ENCODE results near the gene DNAL4. TPM values are rescaled to one million over a fixed set of nuclear protein-coding genes. Genes with fewer than 3 reads are reported as not detected.
A peak's percentile ranks its signal among the peaks of the same experiment; 100 is the strongest.

The DNAL4 gene
- total RNA-seq, 1 experiment from 2014 or later, result 4.7 TPM

- Histone ChIP-seq H3K4me1 (no peaks in the 10 kb centered on the region), H3K4me3 (no peak overlapping the region), H3K27ac (no peak overlapping the region), H3K36me3 (no peaks in the 10 kb centered on the region), H3K27me3 (no peaks in the 10 kb centered on the region; the same call in 1 of the 2 replicates), H3K9me3 (replicated peaks) (no peaks in the 10 kb centered on the region)
- DNase-seq, result no peak
These were observed 37.4 kb upstream of the DNAL4 start for GRCh38 chr22:38831166-38831945.

GRCh38 chr22:38830845-38831108 lies 36.8 kb upstream of the DNAL4 start:
- no peak for DNase-seq
- Histone ChIP-seq H3K4me3 (no peak overlapping the region), H3K4me1 (no peaks in the 10 kb centered on the region), H3K36me3 (no peaks in the 10 kb centered on the region), H3K27me3 (no peaks in the 10 kb centered on the region; the same call in 1 of the 2 replicates), H3K9me3 (replicated peaks) (no peaks in the 10 kb centered on the region), H3K27ac (no peak overlapping the region)

- Histone ChIP-seq H3K4me1 (no peaks in the 10 kb centered on the region), H3K27ac (no peak overlapping the region), H3K27me3 (no peaks in the 10 kb centered on the region; the same call in 1 of the 2 replicates), H3K4me3 (no peak overlapping the region), H3K9me3 (replicated peaks) (no peaks in the 10 kb centered on the region), H3K36me3 (no peaks in the 10 kb centered on the region)
- DNase-seq, result no peak
These were observed 36.3 kb upstream of the DNAL4 start for GRCh38 chr22:38830026-38830844.

- H3K4me3 ChIP-seq, result no peak overlapping the region
- H3K36me3 ChIP-seq, result no peaks in the 10 kb centered on the region
- no peaks in the 10 kb centered on the region for H3K9me3 ChIP-seq (replicated peaks)
- no peaks in the 10 kb centered on the region for H3K4me1 ChIP-seq
- no peaks in the 10 kb centered on the region; the same call in 1 of the 2 replicates for H3K27me3 ChIP-seq
- no peak for DNase-seq
- no peak overlapping the region for H3K27ac ChIP-seq
These were observed 35.5 kb upstream of the DNAL4 start for GRCh38 chr22:38829485-38829884.

- no peak for DNase-seq
These were observed 34.8 kb upstream of the DNAL4 start for GRCh38 chr22:38828616-38829205.

GRCh38 chr22:38828191-38828590 lies 34.2 kb upstream of the DNAL4 start:
- H3K36me3 ChIP-seq, result no peaks in the 10 kb centered on the region
- H3K4me3 ChIP-seq, result no peak overlapping the region
- no peak for DNase-seq
- no peak overlapping the region for H3K27ac ChIP-seq
- no peaks in the 10 kb centered on the region for H3K9me3 ChIP-seq (replicated peaks)
- H3K27me3 ChIP-seq, result no peaks in the 10 kb centered on the region; the same call in 1 of the 2 replicates
- no peaks in the 10 kb centered on the region for H3K4me1 ChIP-seq

More at GRCh38 chr22:38828616-38829205, 34.8 kb upstream of the DNAL4 start:
- no peak overlapping the region for H3K27ac ChIP-seq
- H3K36me3 ChIP-seq, result no peaks in the 10 kb centered on the region
- H3K9me3 ChIP-seq (replicated peaks), result no peaks in the 10 kb centered on the region
- no peaks in the 10 kb centered on the region; the same call in 1 of the 2 replicates for H3K27me3 ChIP-seq
- no peaks in the 10 kb centered on the region for H3K4me1 ChIP-seq
- no peak overlapping the region for H3K4me3 ChIP-seq

- no peaks in the 10 kb centered on the region for H3K36me3 ChIP-seq
- H3K9me3 ChIP-seq (replicated peaks), result no peaks in the 10 kb centered on the region
- no peaks in the 10 kb centered on the region for H3K4me1 ChIP-seq
- no peaks in the 10 kb centered on the region; the same call in 1 of the 2 replicates for H3K27me3 ChIP-seq
- DNase-seq, result no peak
- H3K27ac ChIP-seq, result no peak overlapping the region
- H3K4me3 ChIP-seq, result no peak overlapping the region
These were observed 33.6 kb upstream of the DNAL4 start for GRCh38 chr22:38827510-38827909.

GRCh38 chr22:38826801-38827200 lies 32.9 kb upstream of the DNAL4 start:
- H3K36me3 ChIP-seq, result no peaks in the 10 kb centered on the region

GRCh38 chr22:38826386-38826785 lies 32.4 kb upstream of the DNAL4 start:
- Histone ChIP-seq H3K4me1 (no peaks in the 10 kb centered on the region), H3K27me3 (no peaks in the 10 kb centered on the region; the same call in 1 of the 2 replicates), H3K27ac (no peak overlapping the region), H3K4me3 (no peak overlapping the region), H3K36me3 (no peaks in the 10 kb centered on the region), H3K9me3 (replicated peaks) (no peaks in the 10 kb centered on the region)
- no peak for DNase-seq

More at GRCh38 chr22:38826801-38827200, 32.9 kb upstream of the DNAL4 start:
- DNase-seq, result no peak
- Histone ChIP-seq H3K27ac (no peak overlapping the region), H3K4me3 (no peak overlapping the region), H3K27me3 (no peaks in the 10 kb centered on the region; the same call in 1 of the 2 replicates), H3K9me3 (replicated peaks) (no peaks in the 10 kb centered on the region), H3K4me1 (no peaks in the 10 kb centered on the region)

- Histone ChIP-seq H3K4me1 (no peaks in the 10 kb centered on the region), H3K27ac (no peak overlapping the region), H3K9me3 (replicated peaks) (no peaks in the 10 kb centered on the region), H3K36me3 (no peaks in the 10 kb centered on the region), H3K4me3 (no peak overlapping the region), H3K27me3 (no peaks in the 10 kb centered on the region; the same call in 1 of the 2 replicates)
- peak; percentile 71 to 87 for DNase-seq
These were observed 30.6 kb upstream of the DNAL4 start for GRCh38 chr22:38824585-38824984.

- H3K27me3 ChIP-seq, result no peaks in the 10 kb centered on the region; the same call in 1 of the 2 replicates
- no peak overlapping the region for H3K4me3 ChIP-seq
- no peaks in the 10 kb centered on the region for H3K9me3 ChIP-seq (replicated peaks)
- no peaks in the 10 kb centered on the region for H3K4me1 ChIP-seq
- no peak overlapping the region for H3K27ac ChIP-seq
- H3K36me3 ChIP-seq, result no peaks in the 10 kb centered on the region
- no peak for DNase-seq
These were observed 29.7 kb upstream of the DNAL4 start for GRCh38 chr22:38823637-38824036.

- DNase-seq, result no peak
These were observed 29.1 kb upstream of the DNAL4 start for GRCh38 chr22:38823076-38823475.

GRCh38 chr22:38820020-38820419 lies 26.1 kb upstream of the DNAL4 start:
- H3K4me1 ChIP-seq, result no peaks in the 10 kb centered on the region
- H3K27me3 ChIP-seq, result no peaks in the 10 kb centered on the region; the same call in 1 of the 2 replicates
- no peak for DNase-seq
- no peak overlapping the region for H3K4me3 ChIP-seq
- H3K27ac ChIP-seq, result no peak overlapping the region
- no peaks in the 10 kb centered on the region for H3K36me3 ChIP-seq
- no peaks in the 10 kb centered on the region for H3K9me3 ChIP-seq (replicated peaks)

More at GRCh38 chr22:38823076-38823475, 29.1 kb upstream of the DNAL4 start:
- H3K4me1 ChIP-seq, result no peaks in the 10 kb centered on the region
- no peaks in the 10 kb centered on the region for H3K36me3 ChIP-seq
- H3K9me3 ChIP-seq (replicated peaks), result no peaks in the 10 kb centered on the region
- H3K4me3 ChIP-seq, result no peak overlapping the region
- no peak overlapping the region for H3K27ac ChIP-seq
- H3K27me3 ChIP-seq, result no peaks in the 10 kb centered on the region; the same call in 1 of the 2 replicates

GRCh38 chr22:38819387-38819940 lies 25.5 kb upstream of the DNAL4 start:
- H3K27me3 ChIP-seq, result no peaks in the 10 kb centered on the region; the same call in 1 of the 2 replicates
- no peaks in the 10 kb centered on the region for H3K36me3 ChIP-seq
- no peaks in the 10 kb centered on the region for H3K9me3 ChIP-seq (replicated peaks)
- H3K27ac ChIP-seq, result no peak overlapping the region
- no peak for DNase-seq
- H3K4me1 ChIP-seq, result no peaks in the 10 kb centered on the region
- H3K4me3 ChIP-seq, result no peak overlapping the region

Data from SJCRH30 (cell line).